T-helper 1 cell treated with Interleukin-12 subunit alpha and Interleukin-12 subunit beta and Interleukin-4 antibody, amounts not matched to agents 30 μg/mL and 1 μg/mL, for 36 hours (primary cell): ENCODE results near the gene SEMA3F.

ENCODE experiments used
- H3K27ac Mint-ChIP-seq: one replicate; pipeline ENCODE4 v1.8.0; 2021; ENCODE audit warnings: mild to moderate bottlenecking, mixed read lengths
- H3K27me3 Mint-ChIP-seq: one replicate; pipeline ENCODE4 v1.8.0; 2021; ENCODE audit warnings: low read depth, mixed read lengths
- H3K36me3 Mint-ChIP-seq: one replicate; pipeline ENCODE4 v1.8.0; 2021; ENCODE audit warnings: low read depth, mixed read lengths
- H3K4me1 Mint-ChIP-seq: one replicate; pipeline ENCODE4 v1.8.0; 2021; ENCODE audit warnings: low read depth, mixed read lengths
- H3K4me3 Mint-ChIP-seq: one replicate; pipeline ENCODE4 v1.8.0; 2021; ENCODE audit warnings: mild to moderate bottlenecking, moderate library complexity, mixed read lengths
- H3K9me3 Mint-ChIP-seq: one replicate; pipeline ENCODE4 v1.8.0; 2021; ENCODE audit warnings: mixed read lengths

SEMA3F gene

DNA sequence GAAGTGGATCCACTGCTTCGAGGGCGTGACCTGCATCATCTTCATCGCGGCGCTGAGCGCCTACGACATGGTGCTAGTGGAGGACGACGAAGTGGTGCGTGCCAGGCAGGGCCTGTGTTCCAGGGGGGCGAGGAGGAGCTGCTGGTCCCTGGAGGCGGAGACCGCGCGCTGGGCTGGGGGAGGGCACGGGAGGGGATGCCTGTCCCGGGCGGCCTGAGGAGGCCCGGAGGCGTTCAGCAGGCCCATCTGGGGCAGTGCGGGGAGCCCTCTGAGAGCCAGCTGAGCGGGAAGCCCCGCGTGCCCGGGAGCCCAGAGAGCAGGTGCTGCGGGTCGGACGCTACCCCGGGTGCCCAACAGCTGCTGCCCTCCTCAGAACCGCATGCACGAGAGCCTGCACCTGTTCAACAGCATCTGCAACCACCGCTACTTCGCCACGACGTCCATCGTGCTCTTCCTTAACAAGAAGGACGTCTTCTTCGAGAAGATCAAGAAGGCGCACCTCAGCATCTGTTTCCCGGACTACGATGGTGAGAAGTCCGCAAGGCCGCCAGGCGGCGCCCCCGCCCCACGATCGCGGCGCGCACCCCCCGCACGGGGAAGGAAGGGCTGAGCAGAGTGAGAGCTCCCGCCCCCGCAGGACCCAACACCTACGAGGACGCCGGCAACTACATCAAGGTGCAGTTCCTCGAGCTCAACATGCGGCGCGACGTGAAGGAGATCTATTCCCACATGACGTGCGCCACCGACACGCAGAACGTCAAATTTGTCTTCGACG lies 39.2 kb downstream of the SEMA3F start:
- H3K4me3 Mint-ChIP-seq = peak overlapping the region; percentile 17
- peaks cover 4% of the 10 kb centered on the region for H3K4me1 Mint-ChIP-seq
- H3K36me3 Mint-ChIP-seq = no peaks in the 10 kb centered on the region
- peaks cover 24% of the 10 kb centered on the region for H3K27me3 Mint-ChIP-seq
- no peaks in the 10 kb centered on the region for H3K9me3 Mint-ChIP-seq
- H3K27ac Mint-ChIP-seq = no peak overlapping the region

- no peaks in the 10 kb centered on the region for H3K9me3 Mint-ChIP-seq
- H3K27me3 Mint-ChIP-seq = peaks cover 25% of the 10 kb centered on the region
- H3K36me3 Mint-ChIP-seq = no peaks in the 10 kb centered on the region
- no peak overlapping the region for H3K27ac Mint-ChIP-seq
- H3K4me1 Mint-ChIP-seq = peaks cover 4% of the 10 kb centered on the region
- peak overlapping the region; percentile 17 for H3K4me3 Mint-ChIP-seq
These were observed 39.9 kb downstream of the SEMA3F start for GRCh38 chr3:50194903-50195500.

DNA sequence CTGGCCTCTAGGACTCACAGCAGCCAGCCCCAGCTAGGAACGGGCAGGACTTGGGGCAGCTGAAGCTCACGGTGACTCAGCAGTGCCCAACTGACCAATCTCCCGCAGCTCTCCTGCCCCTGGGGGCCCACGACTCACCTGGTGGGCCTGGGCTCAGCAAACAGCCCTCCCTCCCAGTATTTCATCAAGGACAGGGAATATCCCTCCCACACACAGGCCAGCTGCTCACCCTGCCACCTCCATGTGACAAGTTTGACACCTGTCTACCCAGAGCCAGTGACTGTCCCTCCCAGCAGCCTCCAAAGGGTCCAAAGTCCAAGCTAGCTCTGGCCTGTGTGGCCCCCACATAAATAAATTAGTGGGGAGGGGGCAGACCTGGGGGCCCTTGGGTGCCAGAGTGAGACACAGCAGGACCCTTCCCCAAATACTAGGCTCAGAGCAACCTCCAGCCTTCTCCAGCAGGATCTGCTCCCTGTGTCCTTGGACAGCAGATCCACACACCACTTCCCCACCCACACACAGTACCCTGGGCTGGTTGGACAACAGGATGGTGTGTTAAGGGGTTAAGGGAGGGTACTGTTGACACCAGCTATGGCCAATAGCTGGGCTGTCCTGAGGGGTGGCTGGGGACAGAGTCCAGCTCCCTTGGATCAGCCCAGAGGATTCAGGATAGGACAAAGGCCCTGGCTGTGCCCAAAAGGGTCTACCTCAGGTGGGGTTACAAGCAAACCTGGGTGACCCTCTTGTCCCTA lies 40.6 kb downstream of the SEMA3F start:
- Mint-ChIP-seq H3K9me3 (no peaks in the 10 kb centered on the region), H3K27ac (no peak overlapping the region), H3K4me1 (peaks cover 4% of the 10 kb centered on the region), H3K36me3 (no peaks in the 10 kb centered on the region), H3K4me3 (no peak overlapping the region), H3K27me3 (peaks cover 25% of the 10 kb centered on the region)

GRCh38 chr3:50196253-50196801 lies 41.2 kb downstream of the SEMA3F start:
- H3K4me3 Mint-ChIP-seq = no peak overlapping the region
- H3K36me3 Mint-ChIP-seq = no peaks in the 10 kb centered on the region
- peaks cover 4% of the 10 kb centered on the region for H3K4me1 Mint-ChIP-seq
- peaks cover 25% of the 10 kb centered on the region for H3K27me3 Mint-ChIP-seq
- H3K27ac Mint-ChIP-seq = no peak overlapping the region
- no peaks in the 10 kb centered on the region for H3K9me3 Mint-ChIP-seq

- H3K27me3 Mint-ChIP-seq = peaks cover 40% of the 10 kb centered on the region
- H3K4me3 Mint-ChIP-seq = no peak overlapping the region
- no peaks in the 10 kb centered on the region for H3K9me3 Mint-ChIP-seq
- no peak overlapping the region for H3K27ac Mint-ChIP-seq
- no peaks in the 10 kb centered on the region for H3K36me3 Mint-ChIP-seq
- no peaks in the 10 kb centered on the region for H3K4me1 Mint-ChIP-seq
These were observed 46.6 kb downstream of the SEMA3F start for GRCh38 chr3:50201573-50202315.

GRCh38 chr3:50202353-50203112 lies 47.4 kb downstream of the SEMA3F start:
- no peak overlapping the region for H3K4me3 Mint-ChIP-seq
- peaks cover 43% of the 10 kb centered on the region for H3K27me3 Mint-ChIP-seq
- H3K27ac Mint-ChIP-seq = no peak overlapping the region
- no peaks in the 10 kb centered on the region for H3K9me3 Mint-ChIP-seq
- H3K4me1 Mint-ChIP-seq = no peaks in the 10 kb centered on the region
- no peaks in the 10 kb centered on the region for H3K36me3 Mint-ChIP-seq

GRCh38 chr3:50203113-50203808 lies 48.1 kb downstream of the SEMA3F start:
- Mint-ChIP-seq H3K27me3 (peaks cover 44% of the 10 kb centered on the region), H3K4me3 (no peak overlapping the region), H3K27ac (no peak overlapping the region), H3K9me3 (no peaks in the 10 kb centered on the region), H3K36me3 (no peaks in the 10 kb centered on the region), H3K4me1 (no peaks in the 10 kb centered on the region)

DNA sequence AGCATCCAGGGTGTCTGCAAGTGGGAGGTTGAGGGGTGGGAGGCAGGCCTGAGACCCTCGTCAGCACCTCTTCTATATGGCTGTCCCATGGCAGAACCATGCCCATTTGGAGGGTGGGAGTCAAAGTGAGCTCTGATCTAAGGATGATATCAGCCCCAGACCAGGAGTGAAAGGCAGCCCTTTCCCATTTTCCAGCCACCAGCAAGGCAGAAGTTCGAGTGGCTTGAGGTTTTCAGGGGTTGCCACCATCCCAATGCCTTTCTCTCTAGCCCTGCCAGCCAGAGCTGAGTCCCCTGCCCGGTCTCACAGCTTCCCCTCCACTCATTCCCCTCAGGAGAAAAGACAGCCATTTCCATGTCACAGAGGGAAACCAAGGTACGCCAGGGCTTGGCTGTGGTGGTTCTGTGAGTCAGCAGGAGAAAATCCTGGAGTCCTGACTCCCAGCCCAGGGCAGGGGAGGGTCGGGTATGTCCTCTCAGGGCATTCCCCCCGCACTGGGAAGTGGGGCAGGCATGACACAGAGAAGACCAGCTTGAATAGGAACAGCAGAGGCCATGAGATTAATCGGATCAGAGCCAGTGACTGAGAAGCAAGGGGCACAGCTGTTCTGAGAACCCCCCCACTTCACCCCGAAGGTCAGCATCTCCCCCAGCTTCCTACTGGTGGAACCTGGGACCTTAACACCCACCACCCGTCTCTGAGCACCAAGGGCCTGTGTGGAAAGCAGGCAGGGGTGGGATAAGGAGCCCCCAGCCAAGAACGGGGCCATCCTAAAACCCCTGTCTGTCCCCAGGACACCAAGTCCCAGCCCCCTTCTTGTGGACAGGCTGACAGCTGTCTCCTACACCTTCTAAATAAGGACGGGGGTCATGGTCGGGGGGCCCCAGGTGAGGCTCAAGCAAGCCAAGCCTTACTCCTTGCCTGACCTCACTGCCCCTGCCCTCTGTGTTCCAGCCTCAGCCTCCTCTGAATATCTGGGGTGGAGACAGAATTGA lies 49.0 kb downstream of the SEMA3F start:
- no peak overlapping the region for H3K4me3 Mint-ChIP-seq
- peaks cover 49% of the 10 kb centered on the region for H3K27me3 Mint-ChIP-seq
- H3K9me3 Mint-ChIP-seq = no peaks in the 10 kb centered on the region
- H3K36me3 Mint-ChIP-seq = no peaks in the 10 kb centered on the region
- no peak overlapping the region for H3K27ac Mint-ChIP-seq
- H3K4me1 Mint-ChIP-seq = no peaks in the 10 kb centered on the region

GRCh38 chr3:50204804-50205412 lies 49.8 kb downstream of the SEMA3F start, which contains the start of gene SLC38A3:
Gene SLC38A3, plus strand, starts transcription at chr3:50205271. Its CDS starts 8,929 bp downstream, at chr3:50214200.
- no peaks in the 10 kb centered on the region for H3K36me3 Mint-ChIP-seq
- no peaks in the 10 kb centered on the region for H3K9me3 Mint-ChIP-seq
- H3K27ac Mint-ChIP-seq = no peak within 1 kb of the TSS
- H3K4me3 Mint-ChIP-seq = no peak within 1 kb of the TSS
- peaks cover 46% of the 10 kb centered on the region for H3K27me3 Mint-ChIP-seq
- H3K4me1 Mint-ChIP-seq = no peaks in the 10 kb centered on the region

DNA sequence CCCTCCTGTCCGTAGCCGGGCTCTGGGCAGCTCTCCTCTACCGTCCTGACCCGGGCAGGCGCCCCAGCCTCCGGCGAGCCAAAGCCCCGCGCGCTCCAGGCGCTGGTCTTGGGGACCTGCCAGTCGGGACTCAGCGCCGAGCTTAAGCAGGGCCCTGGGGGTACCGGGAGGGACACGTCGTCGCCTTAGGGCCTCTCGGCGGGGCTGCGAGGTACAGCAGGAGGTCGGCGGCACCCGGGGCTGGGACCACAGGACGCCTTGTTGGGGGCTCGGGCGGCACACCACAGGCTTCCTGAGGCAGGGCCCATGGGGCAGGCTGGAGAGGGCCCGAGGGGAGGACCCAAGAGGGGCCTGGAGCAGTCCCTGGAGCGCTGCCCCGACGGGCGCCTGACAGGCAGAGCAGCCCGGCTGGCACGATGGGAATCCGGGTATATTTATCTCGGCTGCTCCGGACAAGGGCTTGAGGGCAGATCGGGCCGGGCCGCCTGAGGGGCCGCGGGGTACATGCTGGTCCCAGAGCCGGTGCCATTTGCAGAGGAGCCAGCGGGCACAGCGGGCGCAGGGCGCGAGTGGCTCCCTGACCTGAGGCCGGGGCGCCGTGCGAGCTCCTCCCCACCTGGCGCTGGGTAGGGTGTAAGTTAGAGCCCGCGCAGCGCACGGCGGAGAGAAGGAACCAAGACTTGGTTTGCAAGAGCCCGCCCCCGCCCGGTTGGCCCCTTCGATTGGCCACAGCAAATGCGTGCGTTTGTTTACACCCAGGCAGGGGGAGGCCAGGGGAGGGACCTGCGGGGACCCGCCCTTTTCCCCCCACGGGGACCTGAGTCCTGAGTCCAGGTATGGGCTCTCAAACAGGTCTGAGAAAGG lies 50.5 kb downstream of the SEMA3F start:
- Mint-ChIP-seq H3K36me3 (no peaks in the 10 kb centered on the region), H3K27ac (no peak overlapping the region)

DNA sequence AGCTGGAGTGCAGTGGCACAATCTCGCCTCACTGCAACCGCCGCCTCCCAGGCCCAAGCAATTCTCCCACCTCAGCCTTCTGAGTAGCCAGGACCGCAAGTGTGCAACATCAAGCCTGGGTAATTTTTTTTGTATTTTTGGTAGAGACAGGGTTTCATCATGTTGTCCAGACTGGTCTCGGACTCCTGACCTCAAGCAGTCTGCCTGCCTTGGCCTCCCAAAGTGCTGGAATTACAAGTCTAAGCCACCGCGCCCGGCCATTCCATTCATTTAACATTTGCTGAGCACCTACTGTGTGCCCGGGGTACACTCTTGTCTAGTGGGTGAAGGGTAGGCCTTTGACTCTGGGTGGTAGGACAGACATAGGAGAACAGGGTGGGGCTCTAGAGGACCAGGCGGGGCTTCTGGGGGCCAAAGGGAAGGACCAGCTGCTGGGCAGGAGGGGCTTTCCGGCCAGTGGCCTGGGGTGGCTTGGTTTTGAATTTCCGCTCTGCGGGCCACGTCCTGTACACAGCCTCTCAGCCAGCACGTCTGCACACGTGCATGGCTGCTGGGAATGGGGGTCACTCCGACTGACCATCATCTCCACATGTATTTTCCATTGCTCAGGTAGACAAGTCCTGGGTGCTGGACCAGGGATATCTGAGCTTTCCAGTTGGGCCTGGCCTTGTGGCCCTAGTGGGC lies 52.4 kb downstream of the SEMA3F start:
- H3K4me3 Mint-ChIP-seq = no peak overlapping the region
- peaks cover 42% of the 10 kb centered on the region for H3K27me3 Mint-ChIP-seq
- no peaks in the 10 kb centered on the region for H3K4me1 Mint-ChIP-seq
- no peak overlapping the region for H3K27ac Mint-ChIP-seq
- no peaks in the 10 kb centered on the region for H3K36me3 Mint-ChIP-seq
- no peaks in the 10 kb centered on the region for H3K9me3 Mint-ChIP-seq

More for the DNA sequence above, 50.5 kb downstream of the SEMA3F start:
- peaks cover 46% of the 10 kb centered on the region for H3K27me3 Mint-ChIP-seq
- no peaks in the 10 kb centered on the region for H3K9me3 Mint-ChIP-seq
- H3K4me3 Mint-ChIP-seq = no peak overlapping the region
- no peaks in the 10 kb centered on the region for H3K4me1 Mint-ChIP-seq
